Activated naive CD4-positive, alpha-beta T cell treated with anti-CD3 and anti-CD28 coated beads for 36 hours (primary cell): Measurements from ENCODE around the gene GULP1. TPM values are rescaled to one million over a fixed set of nuclear protein-coding genes. Genes with fewer than 3 reads are reported as not detected.

Experiments
- CTCF ChIA-PET: fragments of 350-600 bp; sonication (Branson Sonifier 250); formaldehyde crosslinking; loops from one replicate; lab custom pipeline; 2021; ENCODE audit warnings: antibody characterized with exemption; lab: Charles Lee
- DNase-seq: peaks from one replicate; pipeline ENCODE4 v3.0.0-alpha.2; 2020
- H3K27ac Mint-ChIP-seq: one replicate; pipeline ENCODE4 v1.8.0; 2021; ENCODE audit warnings: mild to moderate bottlenecking, mixed read lengths
- H3K27me3 Mint-ChIP-seq: one replicate; pipeline ENCODE4 v1.8.0; 2021; ENCODE audit warnings: low read depth, mixed read lengths
- H3K36me3 Mint-ChIP-seq: one replicate; pipeline ENCODE4 v1.8.0; 2021; ENCODE audit warnings: low read depth, mixed read lengths
- H3K4me1 Mint-ChIP-seq: one replicate; pipeline ENCODE4 v1.8.0; 2021; ENCODE audit warnings: low read depth, mixed read lengths
- H3K4me3 Mint-ChIP-seq: one replicate; pipeline ENCODE4 v1.8.0; 2021; ENCODE audit warnings: mild to moderate bottlenecking, moderate library complexity, mixed read lengths
- H3K9me3 Mint-ChIP-seq: one replicate; pipeline ENCODE4 v1.8.0; 2021; ENCODE audit warnings: mixed read lengths
- intact Hi-C: fragments of 100-400 bp; cut with micrococcal nuclease; formaldehyde crosslinking; loops from one replicate; pipeline ENCODE4 v1.15.1; 2023
- total RNA-seq, 2 experiments: library from RNA; stranded (reverse); gene quantifications; one replicate each; pipeline ENCODE4 v1.2.3, GENCODE V29; 2021

GULP1 gene
- total RNA-seq, 2 experiments from 2014 or later = not detected

DNA sequence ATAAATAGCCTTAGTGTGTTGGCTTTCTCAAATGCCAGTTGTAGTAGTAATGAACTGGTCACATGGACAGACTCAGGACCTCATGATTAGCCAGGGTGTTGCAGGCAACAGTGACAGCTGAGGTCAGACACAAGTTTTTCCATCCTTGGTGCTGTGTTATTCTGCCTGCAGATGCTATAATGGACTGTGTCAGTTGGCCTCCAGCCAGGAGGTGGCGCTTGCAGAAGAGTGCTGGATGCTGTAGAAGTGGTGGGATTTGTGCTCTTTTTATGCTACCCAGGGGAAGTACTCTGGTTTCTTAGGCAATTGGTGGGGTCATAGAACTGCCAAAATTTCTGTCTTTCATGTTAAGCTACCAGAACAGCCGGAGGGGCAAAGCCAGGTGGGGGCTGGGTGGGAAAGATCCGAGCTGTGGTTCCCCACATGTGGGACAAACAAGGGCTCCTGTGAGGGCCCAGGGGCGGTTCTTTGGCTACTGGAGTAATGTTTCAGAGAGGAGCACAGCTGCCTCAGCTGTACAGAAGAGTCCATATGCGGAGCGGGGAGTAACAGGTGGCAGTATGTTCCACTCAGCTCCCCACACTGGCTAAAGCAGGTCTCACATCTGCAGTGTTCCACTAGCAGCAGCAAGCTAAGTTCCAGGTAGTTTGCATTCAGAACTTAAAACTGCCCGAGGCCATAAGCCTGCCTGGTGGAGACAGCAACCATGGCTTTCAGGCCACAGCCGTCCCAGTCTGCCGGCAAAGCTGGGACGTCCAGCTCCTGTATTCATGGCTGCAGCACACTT is 104.4 kb downstream of the GULP1 start:
- H3K27me3 Mint-ChIP-seq = no peaks in the 10 kb centered on the region
- H3K4me3 Mint-ChIP-seq = no peak overlapping the region
- CTCF ChIA-PET = interaction anchor here (0.7 kb wide), 1 partner anchor 23 kb away, joined by 3 read pairs; no protein-coding TSS in a partner anchor
- no peaks in the 10 kb centered on the region for H3K4me1 Mint-ChIP-seq
- intact Hi-C loops = no loop called here
- no peak overlapping the region for H3K27ac Mint-ChIP-seq
- peaks cover 5% of the 10 kb centered on the region for H3K9me3 Mint-ChIP-seq
- no peak for DNase-seq
- H3K36me3 Mint-ChIP-seq = no peaks in the 10 kb centered on the region

DNA sequence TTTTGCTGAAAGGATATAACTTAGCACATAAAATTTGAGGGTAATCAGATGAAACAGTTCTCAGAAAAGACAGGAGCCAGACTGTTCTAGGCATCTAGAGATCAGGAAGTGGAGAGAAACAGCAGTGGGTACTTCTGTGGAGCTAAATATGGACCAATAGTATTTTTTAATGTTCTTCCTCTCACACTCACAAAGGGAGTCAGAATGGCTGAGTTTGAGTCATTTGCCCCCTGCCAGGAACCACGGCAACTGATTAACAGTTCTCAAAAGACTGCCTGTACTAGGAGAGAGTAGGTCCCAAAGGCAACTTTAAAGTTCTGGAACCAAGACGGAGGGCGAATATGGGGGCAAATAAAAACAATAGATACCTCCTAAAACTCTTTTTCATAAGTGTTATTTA is 107.5 kb downstream of the GULP1 start:
- no peak for DNase-seq
- no peaks in the 10 kb centered on the region for H3K36me3 Mint-ChIP-seq
- peaks cover 1% of the 10 kb centered on the region for H3K9me3 Mint-ChIP-seq
- H3K4me1 Mint-ChIP-seq = no peaks in the 10 kb centered on the region
- H3K27me3 Mint-ChIP-seq = no peaks in the 10 kb centered on the region
- H3K27ac Mint-ChIP-seq = no peak overlapping the region
- CTCF ChIA-PET = no interaction called here
- H3K4me3 Mint-ChIP-seq = no peak overlapping the region
- intact Hi-C loops = no loop called here

DNA sequence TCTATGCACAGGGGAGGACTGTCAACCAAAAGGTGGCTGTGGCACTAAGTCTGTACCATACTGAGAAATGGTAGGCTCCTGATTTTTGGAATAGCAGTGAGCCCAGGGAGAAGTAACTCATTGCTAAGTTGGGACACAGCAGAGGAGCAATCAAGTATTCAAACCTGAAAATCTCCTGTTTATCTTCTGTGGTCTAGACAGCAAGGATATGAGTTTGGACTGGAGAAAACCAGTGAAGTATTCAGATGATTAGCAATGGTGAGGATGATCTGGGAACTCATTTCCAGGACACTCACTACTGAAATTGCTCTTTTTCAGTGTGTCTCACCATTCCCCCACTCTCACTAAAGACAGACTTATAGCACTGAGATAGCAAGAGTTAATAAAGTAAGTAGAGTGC is 112.0 kb downstream of the GULP1 start:
- no peak overlapping the region for H3K4me3 Mint-ChIP-seq
- intact Hi-C loops = no loop called here
- H3K4me1 Mint-ChIP-seq = no peaks in the 10 kb centered on the region
- peaks cover 2% of the 10 kb centered on the region for H3K36me3 Mint-ChIP-seq
- no peak overlapping the region for H3K27ac Mint-ChIP-seq
- H3K9me3 Mint-ChIP-seq = peaks cover 6% of the 10 kb centered on the region
- no peak for DNase-seq
- CTCF ChIA-PET = no interaction called here
- no peaks in the 10 kb centered on the region for H3K27me3 Mint-ChIP-seq

DNA sequence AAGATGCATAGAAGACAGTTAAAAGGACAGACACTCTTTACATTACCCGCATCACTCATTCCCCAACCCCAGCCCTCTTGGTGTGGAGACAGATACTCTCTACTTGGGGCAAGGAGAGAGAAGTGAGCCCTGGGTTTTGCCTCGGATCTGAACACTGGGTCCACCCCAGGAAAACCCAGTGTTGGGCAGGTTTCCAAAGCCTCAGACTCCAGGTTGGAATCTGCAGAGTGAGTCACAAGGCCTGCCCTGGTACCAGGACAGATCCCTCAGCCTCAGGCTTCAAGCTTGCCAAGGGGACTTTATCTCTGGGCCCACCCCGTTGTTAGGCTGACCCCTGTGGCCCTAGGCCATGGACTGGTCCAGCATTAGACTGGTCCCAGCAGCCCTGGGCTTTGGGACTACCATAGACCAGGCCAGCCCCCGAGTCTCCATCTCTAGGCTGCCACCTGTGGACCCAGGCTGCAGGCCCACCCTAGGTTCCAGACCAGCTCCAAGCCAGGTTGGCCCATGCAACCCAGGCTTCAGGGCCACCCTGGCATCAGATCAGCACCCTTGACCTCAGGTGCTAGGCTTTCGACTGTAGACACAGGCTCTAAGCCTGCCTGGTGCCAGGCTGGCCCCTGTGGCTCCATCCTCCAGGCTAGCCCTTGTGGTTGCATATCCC is 112.8 kb downstream of the GULP1 start:
- DNase-seq = no peak
- intact Hi-C loops = no loop called here
- no peaks in the 10 kb centered on the region for H3K27me3 Mint-ChIP-seq
- no peak overlapping the region for H3K4me3 Mint-ChIP-seq
- H3K9me3 Mint-ChIP-seq = peaks cover 6% of the 10 kb centered on the region
- no peaks in the 10 kb centered on the region for H3K4me1 Mint-ChIP-seq
- H3K27ac Mint-ChIP-seq = no peak overlapping the region
- peaks cover 2% of the 10 kb centered on the region for H3K36me3 Mint-ChIP-seq
- CTCF ChIA-PET = no interaction called here

DNA sequence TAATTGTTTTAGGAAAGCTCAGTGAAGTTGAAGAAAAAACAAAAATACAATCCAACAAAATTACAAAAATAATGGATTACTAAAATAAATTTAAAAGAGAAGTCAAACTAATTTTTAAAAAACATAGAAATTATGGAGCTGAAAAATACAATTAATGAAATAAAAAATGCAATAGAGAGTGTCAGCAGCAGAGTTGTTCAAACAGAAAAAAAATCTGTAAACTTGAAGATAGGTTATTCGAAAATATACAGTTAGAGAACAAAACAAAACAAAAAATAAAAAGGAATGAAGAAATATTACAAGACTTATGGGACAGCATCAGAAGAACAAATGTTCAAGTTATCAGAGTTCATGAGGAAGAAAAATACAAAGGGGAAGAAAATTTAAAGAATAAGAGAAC is 114.7 kb downstream of the GULP1 start:
- Mint-ChIP-seq H3K4me3 (no peak overlapping the region), H3K4me1 (no peaks in the 10 kb centered on the region), H3K36me3 (peaks cover 2% of the 10 kb centered on the region), H3K27ac (no peak overlapping the region), H3K27me3 (no peaks in the 10 kb centered on the region), H3K9me3 (peaks cover 6% of the 10 kb centered on the region)
- CTCF ChIA-PET = interaction anchor here (0.6 kb wide), 1 partner anchor 108 kb away, joined by 5 read pairs; no protein-coding TSS in a partner anchor
- DNase-seq = no peak
- intact Hi-C loops = no loop called here

DNA sequence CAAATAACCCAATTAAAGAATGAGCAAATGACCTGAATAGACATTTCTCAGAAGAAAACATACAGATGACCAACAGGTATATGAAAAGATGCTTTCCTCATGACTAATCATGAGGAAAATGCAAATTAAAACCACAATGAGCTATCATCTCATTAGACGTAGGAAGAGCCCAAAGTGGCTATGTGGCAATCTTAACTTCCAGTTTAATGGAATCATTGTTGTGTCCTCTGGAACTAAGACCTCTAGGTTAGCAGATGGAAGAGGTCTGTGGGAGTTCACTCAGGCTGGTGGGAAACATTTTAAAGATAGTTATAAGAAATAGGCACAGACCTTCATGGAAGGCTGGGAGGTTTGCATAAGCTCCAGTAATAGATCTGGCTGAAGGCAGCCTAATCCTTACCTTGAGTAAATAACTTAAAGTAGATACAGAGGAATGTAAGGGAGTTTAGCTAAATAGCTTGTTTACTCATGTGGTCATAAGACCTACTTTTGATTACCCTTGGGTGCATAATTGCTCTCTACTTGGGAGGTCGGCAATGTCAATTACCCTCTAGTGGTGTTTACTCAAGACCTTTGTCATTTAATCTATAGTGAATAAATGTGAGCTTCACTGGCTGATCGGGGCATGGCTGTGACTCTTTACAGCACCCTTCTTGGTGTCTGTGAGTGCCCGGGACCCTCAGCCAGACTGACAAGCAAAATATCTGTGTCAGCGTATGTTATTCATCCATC is 119.0 kb downstream of the GULP1 start:
- peaks cover 6% of the 10 kb centered on the region for H3K9me3 Mint-ChIP-seq
- CTCF ChIA-PET = no interaction called here
- intact Hi-C loops = no loop called here

DNA sequence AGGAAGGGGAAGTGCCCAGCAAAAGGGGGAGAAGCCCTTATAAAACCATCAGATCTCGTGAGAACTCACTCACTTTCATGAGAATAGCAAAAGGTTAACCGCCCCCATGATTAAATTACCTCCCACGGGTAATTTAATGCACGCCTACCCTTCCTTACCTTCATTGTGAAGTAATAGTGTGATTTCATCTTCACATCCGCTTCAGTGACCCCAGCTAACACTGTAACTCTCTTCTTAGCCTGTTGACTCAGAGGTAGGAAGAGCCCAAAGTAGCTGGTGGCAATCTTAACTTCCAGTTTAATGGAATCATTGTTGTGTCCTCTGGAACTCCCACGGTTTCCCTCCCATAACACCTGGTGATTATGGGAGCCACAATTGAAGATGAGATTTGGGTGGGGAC is 120.5 kb downstream of the GULP1 start:
- no peak for DNase-seq
- CTCF ChIA-PET = no interaction called here
- peaks cover 2% of the 10 kb centered on the region for H3K9me3 Mint-ChIP-seq
- no peaks in the 10 kb centered on the region for H3K36me3 Mint-ChIP-seq
- H3K4me3 Mint-ChIP-seq = no peak overlapping the region
- no peaks in the 10 kb centered on the region for H3K27me3 Mint-ChIP-seq
- intact Hi-C loops = no loop called here
- no peaks in the 10 kb centered on the region for H3K4me1 Mint-ChIP-seq
- H3K27ac Mint-ChIP-seq = no peak overlapping the region

More for the DNA sequence above, 119.0 kb downstream of the GULP1 start:
- Mint-ChIP-seq H3K27ac (no peak overlapping the region), H3K27me3 (no peaks in the 10 kb centered on the region), H3K4me3 (no peak overlapping the region), H3K4me1 (no peaks in the 10 kb centered on the region), H3K36me3 (peaks cover 2% of the 10 kb centered on the region)
- DNase-seq = no peak

DNA sequence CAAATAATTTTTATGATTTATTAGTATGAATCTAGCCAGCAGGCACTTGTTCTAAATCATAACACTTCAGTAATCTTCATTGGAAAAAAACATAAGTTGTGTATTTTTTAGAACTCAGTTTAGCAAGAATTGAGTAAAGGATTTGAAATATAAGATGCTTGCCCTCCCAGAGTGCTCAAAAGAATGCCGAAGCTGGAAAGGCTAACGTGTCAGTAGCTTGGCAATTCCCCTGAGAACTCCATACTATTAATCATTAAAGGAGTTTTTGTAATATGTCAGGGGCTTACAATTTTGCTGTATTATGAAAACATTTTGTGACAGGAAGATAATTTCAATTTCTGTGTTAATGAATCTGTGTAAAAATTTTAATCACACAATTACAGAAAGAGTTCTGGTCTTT is 122.7 kb downstream of the GULP1 start:
- Mint-ChIP-seq H3K9me3 (no peaks in the 10 kb centered on the region), H3K27ac (no peak overlapping the region), H3K4me1 (no peaks in the 10 kb centered on the region), H3K36me3 (no peaks in the 10 kb centered on the region), H3K27me3 (no peaks in the 10 kb centered on the region), H3K4me3 (no peak overlapping the region)
- CTCF ChIA-PET = no interaction called here
- intact Hi-C loops = no loop called here
- DNase-seq = no peak

DNA sequence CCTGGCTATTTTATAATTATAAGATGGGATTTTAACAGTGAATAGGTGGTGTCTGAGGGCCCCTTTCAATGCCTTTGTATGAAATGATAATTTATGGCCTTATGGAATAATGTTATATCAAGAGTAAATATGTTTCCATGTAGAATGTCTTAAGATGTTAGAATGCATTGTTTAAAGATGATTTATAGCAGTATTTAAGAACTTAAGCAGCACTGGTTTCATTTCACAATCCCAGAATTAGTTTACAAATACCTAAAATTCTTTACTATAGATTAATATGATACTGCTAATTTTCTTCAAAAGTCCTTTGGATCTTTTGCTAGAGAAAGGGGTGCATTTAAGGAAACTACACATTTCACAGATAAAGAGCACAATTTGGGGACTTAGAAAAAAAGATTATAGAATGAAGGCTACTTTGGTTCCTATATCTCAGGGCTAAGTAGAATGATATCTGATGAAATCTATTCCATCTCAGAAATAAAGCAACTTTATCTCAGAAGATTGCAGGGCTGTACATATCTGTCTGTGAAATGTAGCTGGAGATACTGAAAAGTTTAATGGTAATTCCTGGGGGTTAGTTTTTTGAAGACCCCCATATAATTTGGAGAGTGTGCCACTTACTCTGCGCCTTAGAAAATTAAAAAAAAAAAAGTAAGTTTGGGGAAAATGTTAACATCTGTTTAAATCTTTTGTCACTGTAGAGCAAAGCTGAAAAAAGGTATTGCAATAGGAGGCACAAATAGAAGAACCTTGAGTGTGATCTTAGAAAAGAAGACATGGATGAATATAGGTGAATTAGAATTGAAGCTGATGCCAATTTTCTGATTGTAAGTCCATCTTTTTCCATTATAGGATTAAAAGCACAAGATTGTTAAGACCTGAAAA is 123.4 kb downstream of the GULP1 start:
- H3K27me3 Mint-ChIP-seq = no peaks in the 10 kb centered on the region
- intact Hi-C loops = no loop called here
- no peaks in the 10 kb centered on the region for H3K9me3 Mint-ChIP-seq
- no peak overlapping the region for H3K27ac Mint-ChIP-seq
- no peak overlapping the region for H3K4me3 Mint-ChIP-seq
- no peak for DNase-seq
- no peaks in the 10 kb centered on the region for H3K36me3 Mint-ChIP-seq
- no peaks in the 10 kb centered on the region for H3K4me1 Mint-ChIP-seq
- CTCF ChIA-PET = no interaction called here

DNA sequence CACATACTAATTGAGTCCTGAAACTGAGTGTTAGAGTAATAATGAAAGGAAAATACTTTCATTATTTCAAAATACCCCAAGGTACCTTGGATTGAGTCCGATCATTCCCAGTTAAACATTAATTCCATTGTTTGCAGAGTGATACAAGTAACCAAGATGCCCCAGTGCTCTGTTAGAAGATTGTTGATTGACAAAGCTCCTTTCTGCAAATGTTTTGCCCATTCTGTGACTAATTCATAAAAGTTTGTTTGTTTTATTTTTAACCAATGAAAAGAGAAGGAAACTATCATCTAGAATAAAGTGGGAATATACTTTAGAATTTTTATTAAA is 124.0 kb downstream of the GULP1 start:
- Mint-ChIP-seq H3K27me3 (no peaks in the 10 kb centered on the region), H3K4me1 (no peaks in the 10 kb centered on the region), H3K4me3 (no peak overlapping the region), H3K36me3 (no peaks in the 10 kb centered on the region), H3K27ac (no peak overlapping the region), H3K9me3 (no peaks in the 10 kb centered on the region)
- no peak for DNase-seq
- intact Hi-C loops = no loop called here
- CTCF ChIA-PET = no interaction called here

DNA sequence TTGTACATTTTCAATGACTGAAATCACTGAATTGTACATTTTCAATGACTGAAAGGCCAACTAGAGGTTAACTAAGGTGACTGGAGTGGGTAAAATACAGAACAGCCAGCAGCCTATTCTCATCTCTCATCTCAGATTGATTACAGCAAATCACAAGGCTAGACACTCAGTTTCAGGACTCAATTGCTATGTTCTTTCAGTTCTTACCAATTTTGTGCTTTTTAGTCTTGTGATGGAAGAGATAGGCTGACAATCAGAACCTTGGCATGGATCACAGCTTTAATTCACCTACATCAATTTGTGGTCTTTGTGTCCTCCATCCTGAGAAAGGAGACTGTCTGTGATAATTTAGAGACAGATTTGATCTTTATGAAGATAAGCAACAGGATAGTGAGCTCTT is 124.7 kb downstream of the GULP1 start:
- Mint-ChIP-seq H3K4me3 (no peak overlapping the region), H3K27me3 (no peaks in the 10 kb centered on the region), H3K36me3 (no peaks in the 10 kb centered on the region), H3K27ac (no peak overlapping the region), H3K9me3 (no peaks in the 10 kb centered on the region), H3K4me1 (no peaks in the 10 kb centered on the region)
- intact Hi-C loops = no loop called here
- CTCF ChIA-PET = no interaction called here
- DNase-seq = no peak

DNA sequence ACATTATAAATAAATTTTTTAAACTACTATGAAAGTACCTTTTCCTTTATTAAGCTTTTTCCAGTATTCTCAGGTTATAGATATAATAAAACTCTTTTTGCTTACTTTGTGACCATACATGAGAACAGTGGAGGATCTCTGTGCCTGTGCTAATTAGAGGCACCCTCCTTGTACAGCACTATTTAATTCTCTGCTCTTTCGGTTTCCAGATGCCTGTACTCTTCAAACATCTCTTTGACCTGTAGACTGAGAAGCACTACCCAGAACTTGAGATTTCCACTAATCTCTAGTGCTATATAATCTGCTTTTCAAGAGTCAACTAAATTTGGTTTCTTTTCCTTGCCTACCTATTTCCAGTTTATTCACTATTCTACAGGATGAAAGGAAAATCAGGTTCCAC is 131.1 kb downstream of the GULP1 start:
- no peak overlapping the region for H3K4me3 Mint-ChIP-seq
- intact Hi-C loops = no loop called here
- no peaks in the 10 kb centered on the region for H3K36me3 Mint-ChIP-seq
- H3K9me3 Mint-ChIP-seq = no peaks in the 10 kb centered on the region
- DNase-seq = no peak
- CTCF ChIA-PET = no interaction called here
- no peaks in the 10 kb centered on the region for H3K4me1 Mint-ChIP-seq
- no peaks in the 10 kb centered on the region for H3K27me3 Mint-ChIP-seq
- no peak overlapping the region for H3K27ac Mint-ChIP-seq
